Occipital lobe (tissue), 2 donors: ENCODE measurements around the gene FGL2. TPM values are rescaled to one million over a fixed set of nuclear protein-coding genes. Genes with fewer than 3 reads are reported as not detected.
"Not testable (repeated sequence)": the region's sequence is repeated elsewhere in the genome, so short reads cannot be mapped to it uniquely, and the experiment has no call there.

ENCODE experiments used
- DNase-seq: peaks from one replicate; lab custom pipeline; 2025; lab: John Stamatoyannopoulos, UW
- total RNA-seq: library from RNA; depleted of rRNA; stranded (reverse); fragments of >200 nt; gene quantifications from one replicate; pipeline ENCODE4 v1.2.3, GENCODE V29; 2014

Gene FGL2
- total RNA-seq, 1 donor from 2014 or later: 3.4 TPM

DNA sequence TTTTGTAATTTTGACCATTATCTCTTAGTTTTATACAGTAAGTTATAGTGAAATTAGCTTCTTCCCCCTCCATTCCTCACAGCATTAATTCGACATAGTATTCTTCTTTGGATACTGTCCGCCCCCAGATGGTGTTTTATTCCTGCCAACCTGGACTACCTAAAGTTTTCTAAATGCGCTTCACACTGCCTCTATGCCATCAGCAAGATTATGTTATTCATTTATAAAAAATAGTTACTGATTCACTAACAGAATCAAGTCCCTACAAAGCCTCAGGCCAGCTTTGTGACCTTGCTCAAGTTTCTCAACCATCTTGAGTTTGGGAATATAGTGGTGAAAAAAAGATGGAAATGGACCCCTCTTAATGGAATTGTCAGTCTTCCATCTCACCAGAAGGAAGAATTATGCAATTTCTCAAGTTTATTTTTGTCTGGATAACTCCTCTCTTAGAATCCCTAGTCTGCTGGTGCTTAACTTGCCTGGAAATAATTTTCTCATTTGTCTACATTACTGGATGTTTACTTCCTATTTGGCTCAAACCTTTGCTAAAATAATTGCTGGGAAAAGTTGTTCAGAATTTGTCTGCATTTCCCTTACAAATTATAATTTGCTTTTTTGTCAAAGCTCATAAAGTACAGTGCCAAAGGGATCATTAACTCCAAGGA is 16.7 kb upstream of the FGL2 start:
- no peak for DNase-seq

DNA sequence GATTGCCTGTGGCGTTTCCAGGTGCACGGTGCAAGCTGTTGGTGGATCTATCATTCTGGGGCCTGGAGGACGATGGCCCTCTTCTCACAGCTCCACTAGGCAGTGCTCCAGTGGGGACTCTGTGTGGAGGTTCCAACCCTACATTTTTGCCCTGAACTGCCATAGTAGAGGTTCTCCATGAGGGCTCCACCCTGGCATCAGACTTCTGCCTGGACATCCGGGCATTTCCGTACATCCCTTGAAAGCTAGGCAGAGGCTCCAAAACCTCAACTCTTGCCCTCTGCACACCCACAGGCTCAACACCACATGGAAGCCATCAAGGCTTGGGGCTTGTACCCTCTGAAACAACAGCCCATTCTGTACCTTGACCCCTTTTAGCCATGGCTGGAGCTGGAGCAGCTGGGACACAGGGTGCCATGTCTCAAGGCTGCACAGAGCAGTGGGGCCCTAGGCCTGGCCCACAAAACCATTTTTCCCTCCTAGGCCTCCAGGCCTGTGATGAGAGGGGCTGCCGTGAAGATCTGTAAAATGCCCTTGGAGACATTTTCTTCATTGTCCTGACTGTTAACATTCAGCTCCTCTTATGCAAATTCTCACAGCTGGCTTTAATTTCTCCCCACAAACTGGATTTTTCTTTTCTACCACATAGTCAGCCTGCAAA is 10.0 kb upstream of the FGL2 start:
- DNase-seq: no peak

DNA sequence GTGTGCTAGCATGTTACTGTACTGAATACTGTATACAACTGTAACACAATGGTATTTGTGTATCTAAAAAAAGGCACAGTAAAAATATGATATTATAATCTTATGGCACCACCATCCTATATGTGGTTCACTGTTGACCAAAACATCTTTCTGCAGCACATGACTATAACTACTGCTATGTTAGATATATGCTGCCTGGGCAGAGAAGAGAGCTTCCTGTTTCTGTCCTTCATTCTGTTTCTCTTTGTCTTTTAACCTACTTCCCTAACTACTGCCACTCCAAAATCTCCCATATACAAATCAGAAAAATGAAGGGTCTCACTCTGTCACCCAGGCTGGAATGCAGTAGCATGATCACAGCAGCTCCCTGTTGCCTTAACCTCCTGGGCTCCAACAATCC is 8.8 kb upstream of the FGL2 start:
- no peak for DNase-seq

GRCh38 chr7:77205706-77206105 is 6.1 kb upstream of the FGL2 start:
- no peak for DNase-seq

DNA sequence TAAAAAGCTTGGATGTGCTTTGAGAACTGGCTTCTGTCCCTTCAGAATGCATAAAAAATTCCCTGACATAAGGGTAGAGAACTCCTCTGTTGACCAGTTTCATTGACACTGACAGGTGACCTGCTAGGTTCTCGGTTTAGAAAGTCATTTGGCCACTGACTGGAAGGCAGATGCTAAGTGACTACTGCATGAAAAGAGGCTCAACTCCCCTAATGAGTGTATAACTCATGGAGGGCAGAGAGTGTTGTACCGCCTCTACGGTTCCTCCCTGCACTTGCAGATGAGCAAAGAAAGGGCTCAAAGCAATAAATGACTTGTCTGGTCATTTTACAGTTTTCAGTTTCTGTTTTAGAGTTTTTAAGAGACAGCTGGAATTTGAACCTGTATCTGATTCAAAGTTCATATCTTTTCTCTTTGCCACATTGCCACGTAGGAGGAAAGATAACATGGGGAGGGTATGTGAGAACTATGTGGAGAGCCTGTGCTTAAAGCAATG is 2.9 kb upstream of the FGL2 start:
- DNase-seq: no peak

DNA sequence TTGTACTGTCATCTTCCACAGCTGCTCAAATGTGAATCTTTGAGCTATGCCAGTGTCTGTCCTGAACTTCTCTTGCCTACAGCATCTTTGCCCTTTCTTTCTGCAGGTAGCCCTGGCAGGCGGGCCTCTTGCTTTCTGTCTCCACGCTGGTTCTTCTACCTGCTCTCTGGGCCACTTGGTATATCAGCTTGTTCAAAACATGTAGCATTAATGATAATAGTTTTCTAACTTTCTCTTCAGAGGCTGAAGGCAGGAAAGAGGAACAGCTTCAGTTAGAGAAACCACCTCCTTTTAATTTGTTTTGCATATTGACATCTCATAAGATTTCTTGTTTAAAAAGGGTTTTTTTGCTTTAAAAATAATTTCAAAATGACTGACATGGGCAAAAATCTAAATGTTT is 923 bp upstream of the FGL2 start:
- no peak for DNase-seq

DNA sequence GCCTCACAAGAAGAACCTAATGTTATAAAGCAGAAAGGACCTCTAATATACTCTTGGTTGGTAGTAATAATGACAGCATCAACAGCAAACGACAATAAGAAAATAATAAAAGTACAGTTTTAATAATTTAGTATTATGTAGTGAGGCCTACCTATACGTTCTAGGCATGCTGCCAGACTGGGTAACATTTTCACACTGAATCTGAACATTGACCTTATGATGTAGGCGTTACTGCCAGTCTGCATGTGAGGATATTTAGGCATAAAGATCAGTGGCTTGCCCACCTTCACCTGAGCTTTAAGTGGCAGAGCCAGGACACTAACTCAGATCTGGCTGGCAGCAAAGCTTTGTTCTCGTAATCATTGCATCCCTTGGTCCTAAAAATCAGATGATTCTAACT is 2.5 kb downstream of the FGL2 start:
- DNase-seq: no peak

DNA sequence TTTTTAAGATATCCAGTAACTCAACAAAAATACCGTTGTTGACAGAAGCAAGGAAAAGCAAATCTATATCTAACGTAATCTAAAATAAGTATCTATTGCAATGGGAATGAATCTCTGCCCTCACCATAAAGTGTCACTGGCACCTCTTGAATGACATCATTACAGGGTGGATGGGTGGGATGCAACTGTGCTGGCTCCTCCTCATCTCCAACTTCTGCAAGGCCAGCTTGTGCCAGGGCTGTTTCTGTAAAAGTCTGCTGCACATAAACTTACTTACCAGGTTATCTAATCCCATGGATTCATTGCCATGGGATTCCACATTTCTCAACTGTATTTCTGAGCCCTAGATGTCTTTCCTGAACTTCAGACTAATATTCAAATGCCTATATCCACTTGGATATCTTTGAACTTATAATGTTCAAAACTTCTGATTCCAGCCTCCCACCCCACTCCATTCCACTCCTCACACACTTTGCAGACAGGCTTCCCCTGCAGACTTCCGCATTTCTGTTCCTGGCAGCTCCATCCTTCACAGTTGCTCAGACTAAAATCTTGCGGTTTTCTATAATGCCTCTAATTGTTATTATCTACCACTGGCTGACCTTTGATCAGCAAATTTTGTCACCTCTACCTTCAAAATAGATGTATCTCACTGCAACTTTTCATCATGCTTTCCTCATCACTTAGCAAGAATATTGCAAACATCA is 10.7 kb downstream of the FGL2 start:
- no peak for DNase-seq

DNA sequence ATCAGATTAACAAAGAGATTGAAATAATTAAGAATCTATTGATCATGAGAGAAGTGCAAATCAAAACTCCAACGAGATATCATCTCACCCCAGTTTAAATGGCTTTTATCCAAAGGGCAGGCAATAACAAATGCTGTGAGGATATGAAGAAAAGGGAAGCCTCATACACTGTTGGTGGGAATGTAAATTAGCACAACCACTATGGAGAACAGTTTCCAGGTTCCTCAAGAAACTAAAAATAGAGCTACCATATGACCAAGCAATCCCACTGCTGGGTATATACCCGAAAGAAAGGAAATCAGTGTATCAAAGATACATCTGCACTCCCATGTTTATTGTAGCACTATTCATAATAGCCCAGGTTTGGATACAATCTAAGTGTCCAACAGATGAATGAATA is 13.8 kb downstream of the FGL2 start:
- no peak for DNase-seq

- no peak for DNase-seq
Observed at GRCh38 chr7:77184990-77185389, 14.6 kb downstream of the FGL2 start.

DNA sequence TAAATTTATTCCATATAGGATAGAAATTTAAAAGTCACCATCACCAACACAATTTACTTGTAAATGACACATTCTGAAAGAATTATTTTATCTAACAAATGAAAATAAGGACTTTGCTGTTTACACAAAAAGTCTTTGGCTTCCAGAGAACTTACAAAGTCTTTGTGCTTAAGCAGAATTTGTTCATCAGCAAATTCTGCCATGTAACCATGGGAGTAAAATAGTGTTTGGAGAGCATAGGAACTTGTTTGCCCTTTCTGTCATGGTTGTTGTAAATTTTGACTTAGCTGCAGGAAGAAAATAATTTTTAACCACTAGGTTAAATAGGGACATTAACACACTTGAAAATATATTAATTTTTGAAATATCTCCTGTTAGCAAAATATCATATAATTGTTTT is 15.2 kb downstream of the FGL2 start:
- DNase-seq: no peak

- DNase-seq: no peak
Observed at GRCh38 chr7:77182261-77182660, 17.4 kb downstream of the FGL2 start.

DNA sequence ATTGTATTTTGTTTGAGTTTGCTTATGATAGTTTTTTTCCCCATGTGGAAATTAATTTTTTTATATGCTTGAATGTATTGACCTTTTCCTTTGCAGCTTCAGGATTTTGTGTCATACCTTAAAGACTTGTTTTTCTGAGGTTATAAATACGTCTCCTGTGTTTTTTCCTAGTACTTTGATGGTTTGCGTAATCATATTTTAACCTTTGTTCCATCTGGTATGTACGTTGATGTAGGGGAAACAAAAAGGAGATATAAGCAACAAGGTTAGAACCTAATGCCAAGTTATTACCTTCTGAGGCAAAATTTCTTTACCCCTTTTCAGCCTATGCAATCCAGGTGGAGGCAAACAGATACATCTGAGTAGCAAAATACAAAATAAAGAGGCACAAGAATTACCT is 17.9 kb downstream of the FGL2 start:
- no peak for DNase-seq

DNA sequence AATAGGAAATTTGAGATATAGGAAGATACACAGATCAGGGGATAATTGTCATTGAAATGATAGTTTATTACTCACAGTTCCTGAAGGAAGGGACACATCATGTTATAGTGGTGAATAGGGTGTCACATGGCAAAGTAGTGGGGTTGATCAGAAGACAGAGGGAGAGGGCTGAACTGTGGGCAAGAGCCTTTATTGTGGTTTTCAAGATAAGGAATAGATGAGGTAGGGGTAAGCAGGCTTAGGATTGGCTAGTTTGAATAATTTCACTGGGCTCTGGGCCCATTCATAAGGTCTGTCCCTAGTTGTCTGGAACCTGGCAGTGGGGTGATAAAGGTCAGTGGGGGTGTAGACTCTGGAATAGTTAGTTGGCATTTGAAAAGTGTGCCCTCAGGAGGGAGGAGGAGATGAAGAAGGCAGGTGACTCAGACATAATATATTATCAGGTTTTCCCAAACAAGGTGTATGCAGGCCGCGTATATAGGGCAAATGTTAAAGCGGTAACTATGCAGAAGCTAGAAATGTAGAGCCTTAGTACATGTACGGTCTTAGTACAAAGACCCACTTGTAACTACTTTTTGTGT is 18.5 kb downstream of the FGL2 start:
- DNase-seq: no peak

- DNase-seq: not testable (repeated sequence)
Observed at GRCh38 chr7:77178024-77178423, 21.6 kb downstream of the FGL2 start.

DNA sequence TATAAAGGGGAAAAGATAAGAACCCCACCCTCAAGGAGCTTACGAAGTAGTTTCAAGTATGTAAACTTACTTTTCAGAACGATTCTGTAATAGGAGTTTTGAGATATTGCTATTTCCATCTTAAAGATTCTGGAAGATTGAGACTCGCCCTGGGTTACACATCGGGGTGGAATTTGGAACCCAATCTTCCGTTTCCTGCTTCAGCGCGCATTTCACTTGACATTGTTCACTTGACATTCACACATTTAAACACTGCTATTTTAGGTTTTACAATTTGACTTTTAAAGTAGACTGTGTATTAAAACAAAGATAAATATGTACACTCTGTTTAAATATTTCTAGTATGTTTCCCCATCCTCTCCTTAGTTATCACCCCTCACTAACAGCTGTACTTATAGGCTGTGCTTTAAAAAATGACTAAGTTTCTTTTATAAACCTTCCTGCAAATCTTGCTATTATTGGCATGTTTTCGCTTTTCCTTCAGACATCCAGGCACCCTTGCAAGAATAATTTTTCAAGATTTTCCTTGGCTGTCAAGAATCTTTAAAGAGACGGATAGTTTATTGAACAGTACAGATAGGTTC is 22.2 kb downstream of the FGL2 start:
- not testable (repeated sequence) for DNase-seq

- not testable (repeated sequence) for DNase-seq
Observed at GRCh38 chr7:77175274-77175800, 24.3 kb downstream of the FGL2 start.

DNA sequence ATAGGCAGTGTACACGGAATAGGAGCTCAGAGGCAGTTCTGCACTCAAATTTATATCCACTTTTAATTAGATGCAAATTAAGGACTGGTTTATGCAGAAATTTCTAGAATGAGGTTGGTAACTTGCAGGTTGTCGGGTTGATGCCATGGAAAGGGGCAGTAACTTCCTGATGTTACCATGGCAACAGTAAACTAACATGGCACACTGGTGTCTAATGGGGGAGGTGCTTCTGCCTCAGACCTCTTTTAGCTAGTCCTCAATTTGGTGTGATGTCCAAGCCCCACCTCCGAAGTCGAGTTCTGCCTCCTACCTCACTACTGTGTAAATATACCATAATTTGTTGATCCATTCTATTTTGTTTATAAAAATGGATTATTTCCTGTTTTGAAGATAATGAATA is 25.2 kb downstream of the FGL2 start:
- DNase-seq: not testable (repeated sequence)

DNA sequence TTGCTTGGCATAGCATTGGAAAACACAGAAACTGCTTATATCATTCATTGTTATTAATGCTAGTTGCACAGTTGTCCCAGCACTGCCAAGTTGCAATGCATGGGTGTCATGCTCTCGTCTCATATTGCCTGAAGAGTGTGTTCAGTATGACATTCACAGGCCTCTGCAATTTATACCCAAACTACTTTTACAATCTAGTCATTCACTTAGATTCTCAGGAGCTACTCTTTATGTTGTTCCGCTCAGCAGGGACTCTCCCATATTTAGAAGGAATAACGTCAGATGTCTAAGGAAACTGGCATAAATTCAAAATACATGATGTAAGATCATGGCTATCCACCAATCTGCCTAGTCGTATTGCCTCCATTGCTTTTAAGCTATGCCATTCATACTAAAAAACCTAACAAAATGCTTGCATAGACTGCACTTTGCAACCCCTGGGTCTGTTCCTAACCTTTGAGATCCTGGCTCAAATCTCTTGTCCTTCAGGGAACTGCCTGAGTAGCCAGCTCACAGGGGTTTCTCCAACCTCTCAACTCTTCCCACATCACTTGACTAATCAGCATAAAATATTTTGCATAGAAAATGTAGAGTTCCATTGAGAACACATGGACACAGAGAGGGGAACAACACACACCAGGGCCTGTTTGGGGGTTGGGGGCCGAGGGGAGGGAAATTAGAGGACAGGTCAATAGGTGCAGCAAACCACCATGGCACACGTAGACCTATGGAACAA is 27.0 kb downstream of the FGL2 start:
- DNase-seq: not testable (repeated sequence)

GRCh38 chr7:77171073-77171472 is 28.5 kb downstream of the FGL2 start:
- not testable (repeated sequence) for DNase-seq

DNA sequence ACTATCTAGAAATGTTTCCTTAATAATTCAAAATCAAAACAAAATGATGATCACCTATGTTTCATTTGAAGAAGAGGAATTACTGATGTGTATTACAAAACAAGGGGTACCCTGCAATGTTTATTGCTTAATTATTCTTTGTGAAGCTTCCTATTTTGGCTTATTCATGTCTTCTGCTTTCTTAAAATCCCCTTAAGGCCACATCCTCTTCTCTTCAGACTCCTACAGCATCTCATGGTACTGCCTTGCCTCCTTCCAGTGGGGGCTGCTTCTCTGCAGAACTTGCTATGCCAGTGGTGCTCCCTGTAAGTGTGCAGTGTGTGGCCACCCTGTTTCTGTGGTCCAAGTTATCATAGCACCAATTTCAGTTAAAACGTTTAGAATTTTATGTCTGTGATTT is 42.2 kb downstream of the FGL2 start:
- no peak for DNase-seq
